Dedifferentiated amniotic fluid mesenchymal stem cell (primary cell): ENCODE data around the gene SH3GL2.

Experiments
- DNase-seq: peaks from one replicate; pipeline ENCODE4 v3.0.0-alpha.2; 2016; ENCODE audit errors: extremely low spot score

The SH3GL2 gene

GRCh38 chr9:17611342-17611741 is 32.5 kb downstream of the SH3GL2 start:
- DNase-seq, result no peak

- DNase-seq, result no peak
Observed at GRCh38 chr9:17611917-17612316, 33.1 kb downstream of the SH3GL2 start.

- DNase-seq, result peak; percentile 73
Observed at GRCh38 chr9:17613758-17614157, 34.9 kb downstream of the SH3GL2 start.

- no peak for DNase-seq
Observed at GRCh38 chr9:17614250-17614649, 35.4 kb downstream of the SH3GL2 start.

- DNase-seq, result no peak
Observed at GRCh38 chr9:17614903-17615302, 36.0 kb downstream of the SH3GL2 start.

- no peak for DNase-seq
Observed at GRCh38 chr9:17622141-17622540, 43.3 kb downstream of the SH3GL2 start.

GRCh38 chr9:17622749-17623148 is 43.9 kb downstream of the SH3GL2 start:
- no peak for DNase-seq

GRCh38 chr9:17623965-17624364 is 45.1 kb downstream of the SH3GL2 start:
- DNase-seq, result no peak

- DNase-seq, result no peak
Observed at GRCh38 chr9:17624571-17624970, 45.7 kb downstream of the SH3GL2 start.

GRCh38 chr9:17625644-17626388 is 47.0 kb downstream of the SH3GL2 start:
- DNase-seq, result no peak

GRCh38 chr9:17627641-17628040 is 48.8 kb downstream of the SH3GL2 start:
- DNase-seq, result no peak

- no peak for DNase-seq
Observed at GRCh38 chr9:17628624-17629023, 49.8 kb downstream of the SH3GL2 start.

GRCh38 chr9:17630531-17630949 is 51.7 kb downstream of the SH3GL2 start:
- no peak for DNase-seq

- DNase-seq, result no peak
Observed at GRCh38 chr9:17631396-17631795, 52.5 kb downstream of the SH3GL2 start.

- no peak for DNase-seq
Observed at GRCh38 chr9:17632994-17633393, 54.1 kb downstream of the SH3GL2 start.

GRCh38 chr9:17635115-17635890 is 56.4 kb downstream of the SH3GL2 start:
- no peak for DNase-seq

- DNase-seq, result no peak
Observed at GRCh38 chr9:17636349-17636748, 57.5 kb downstream of the SH3GL2 start.

- no peak for DNase-seq
Observed at GRCh38 chr9:17636821-17637220, 58.0 kb downstream of the SH3GL2 start.

GRCh38 chr9:17637229-17637628 is 58.4 kb downstream of the SH3GL2 start:
- no peak for DNase-seq

- DNase-seq, result no peak
Observed at GRCh38 chr9:17648516-17648915, 69.7 kb downstream of the SH3GL2 start.

- no peak for DNase-seq
Observed at GRCh38 chr9:17651725-17652124, 72.9 kb downstream of the SH3GL2 start.

- no peak for DNase-seq
Observed at GRCh38 chr9:17653947-17654465, 75.1 kb downstream of the SH3GL2 start.

- DNase-seq, result no peak
Observed at GRCh38 chr9:17656889-17657288, 78.0 kb downstream of the SH3GL2 start.
